ENCODE results near the gene CHKA. TPM values are rescaled to one million over a fixed set of nuclear protein-coding genes. Genes with fewer than 3 reads are reported as not detected.
A peak's percentile ranks its signal among the peaks of the same experiment; 100 is the strongest.

Gene CHKA
- total and polyA plus RNA-seq, 2 experiments from 2014 or later, result 37.1 to 94.4 TPM

GRCh38 chr11:68148071-68148805 lies 27.1 kb upstream of the CHKA start:
- H3K4me1 Mint-ChIP-seq, result no peaks in the 10 kb centered on the region; the same call in 2 of the 3 replicates
- H3K27ac ChIP-seq (ENCODE audit: low read depth), result no peak overlapping the region
- H3K27me3 Mint-ChIP-seq (ENCODE audit: insufficient read depth, low read depth, poor library complexity), result peaks cover 7% of the 10 kb centered on the region
- no peaks in the 10 kb centered on the region; the same call in 2 of the 3 replicates for H3K36me3 Mint-ChIP-seq (ENCODE audit: low read depth)
- TF ChIP-seq JUNB (IDR thresholded peaks at IDR 0.05; ENCODE audit: unreplicated experiment) (no peak), ZNF331 (CRISPR knock-in tag; IDR thresholded peaks at IDR 0.05; ENCODE audit: low read depth) (no peak), REST (IDR thresholded peaks at IDR 0.05; ENCODE audit: unreplicated experiment) (no peak), NANOG (IDR thresholded peaks at IDR 0.05; ENCODE audit: borderline replicate concordance) (no peak), CTCF (conservative IDR thresholded peaks at IDR 0.05; ENCODE audit: low read depth in 2 of 2) (no peak), EZH2 (IDR thresholded peaks at IDR 0.05; ENCODE audit: low read depth, unreplicated experiment) (no peak)
- no peak overlapping the region for H3K4me2 ChIP-seq
- no peaks in the 10 kb centered on the region for H3K9me2 ChIP-seq (ENCODE audit: insufficient read depth)
- ATAC-seq (no peak), DNase-seq (ENCODE audit: low spot score) (no peak)
- no peaks in the 10 kb centered on the region for H3K4me1 ChIP-seq (ENCODE audit: insufficient read depth)
- no peaks in the 10 kb centered on the region for H4K20me1 ChIP-seq (replicated peaks; ENCODE audit: insufficient read depth)
- no peaks in the 10 kb centered on the region for H3F3A ChIP-seq (replicated peaks; ENCODE audit: low read depth)
- H3K9me3 Mint-ChIP-seq, result no peaks in the 10 kb centered on the region; the same call in 2 of the 3 replicates
- H2AFZ ChIP-seq, result no peak overlapping the region
- H3K79me2 ChIP-seq (replicated peaks; ENCODE audit: insufficient read depth), result no peaks in the 10 kb centered on the region
- no peak overlapping the region for H3K27ac Mint-ChIP-seq
- no peaks in the 10 kb centered on the region for H3K27me3 ChIP-seq (ENCODE audit: insufficient read depth)
- H3K36me3 ChIP-seq (ENCODE audit: insufficient read depth), result no peaks in the 10 kb centered on the region
- no peak overlapping the region for H3K4me3 Mint-ChIP-seq
- no peak overlapping the region for H3K4me3 ChIP-seq

GRCh38 chr11:68146704-68147474 lies 25.7 kb upstream of the CHKA start:
- Histone ChIP-seq H3K9me2 (ENCODE audit: insufficient read depth) (no peaks in the 10 kb centered on the region), H3K27ac (ENCODE audit: low read depth) (no peak overlapping the region), H3K4me1 (ENCODE audit: insufficient read depth) (no peaks in the 10 kb centered on the region), H2AFZ (peak overlapping the region; percentile 59), H3K4me3 (no peak overlapping the region), H3K36me3 (ENCODE audit: insufficient read depth) (no peaks in the 10 kb centered on the region), H3K4me2 (no peak overlapping the region), H3K27me3 (ENCODE audit: insufficient read depth) (no peaks in the 10 kb centered on the region), H3F3A (replicated peaks; ENCODE audit: low read depth) (no peaks in the 10 kb centered on the region), H4K20me1 (replicated peaks; ENCODE audit: insufficient read depth) (no peaks in the 10 kb centered on the region), H3K79me2 (replicated peaks; ENCODE audit: insufficient read depth) (no peaks in the 10 kb centered on the region)
- ATAC-seq (peak; percentile 14; the same call in 2 of the 3 replicates), DNase-seq (ENCODE audit: low spot score) (no peak)
- H3K36me3 Mint-ChIP-seq (ENCODE audit: low read depth), result no peaks in the 10 kb centered on the region; the same call in 2 of the 3 replicates
- H3K9me3 Mint-ChIP-seq, result no peaks in the 10 kb centered on the region; the same call in 2 of the 3 replicates
- H3K4me1 Mint-ChIP-seq, result no peaks in the 10 kb centered on the region; the same call in 2 of the 3 replicates
- no peak overlapping the region for H3K4me3 Mint-ChIP-seq
- peaks cover 4% of the 10 kb centered on the region for H3K27me3 Mint-ChIP-seq (ENCODE audit: insufficient read depth, low read depth, poor library complexity)
- no peak overlapping the region for H3K27ac Mint-ChIP-seq
- TF ChIP-seq REST (IDR thresholded peaks at IDR 0.05; ENCODE audit: unreplicated experiment) (no peak), NANOG (IDR thresholded peaks at IDR 0.05; ENCODE audit: borderline replicate concordance) (no peak), STAT1 (IDR thresholded peaks at IDR 0.05; ENCODE audit: unreplicated experiment) (no peak)
